ENCODE measurements around the gene KLHL25.
"Not testable (repeated sequence)": the region's sequence is repeated elsewhere in the genome, so short reads cannot be mapped to it uniquely, and the experiment has no call there.

Gene KLHL25

GRCh38 chr15:85794598-85795336 is at the start of gene KLHL25:
TSS of gene KLHL25 (minus strand) at chr15:85794925. CDS start at chr15:85769810, 25,115 bp downstream.
- peak; percentile 81 for DNase-seq

- no peak for DNase-seq
Observed at GRCh38 chr15:85840802-85841152, 46.1 kb upstream of the KLHL25 start.

- peak; percentile 49 for DNase-seq
Observed at GRCh38 chr15:85840079-85840801, 45.5 kb upstream of the KLHL25 start.

GRCh38 chr15:85839643-85840042 is 44.9 kb upstream of the KLHL25 start:
- DNase-seq: no peak

- no peak for DNase-seq
Observed at GRCh38 chr15:85838655-85839054, 43.9 kb upstream of the KLHL25 start.

- DNase-seq: no peak
Observed at GRCh38 chr15:85837881-85838280, 43.2 kb upstream of the KLHL25 start.

- no peak for DNase-seq
Observed at GRCh38 chr15:85837011-85837433, 42.3 kb upstream of the KLHL25 start.

GRCh38 chr15:85834651-85835050 is 39.9 kb upstream of the KLHL25 start:
- DNase-seq: no peak

- DNase-seq: no peak
Observed at GRCh38 chr15:85832394-85832793, 37.7 kb upstream of the KLHL25 start.

GRCh38 chr15:85831415-85832113 is 36.8 kb upstream of the KLHL25 start:
- peak; percentile 65 for DNase-seq

GRCh38 chr15:85829754-85830153 is 35.0 kb upstream of the KLHL25 start:
- not testable (repeated sequence) for DNase-seq

- peak; percentile 80 for DNase-seq
Observed at GRCh38 chr15:85828874-85829273, 34.1 kb upstream of the KLHL25 start.

- DNase-seq: peak; percentile 62
Observed at GRCh38 chr15:85828126-85828525, 33.4 kb upstream of the KLHL25 start.

- no peak for DNase-seq
Observed at GRCh38 chr15:85826756-85827515, 32.2 kb upstream of the KLHL25 start.

- DNase-seq: peak; percentile 13
Observed at GRCh38 chr15:85825719-85826118, 31.0 kb upstream of the KLHL25 start.

- no peak for DNase-seq
Observed at GRCh38 chr15:85825118-85825517, 30.4 kb upstream of the KLHL25 start.

- DNase-seq: no peak
Observed at GRCh38 chr15:85821545-85821944, 26.8 kb upstream of the KLHL25 start.

GRCh38 chr15:85819938-85820337 is 25.2 kb upstream of the KLHL25 start:
- DNase-seq: no peak

GRCh38 chr15:85813234-85813633 is 18.5 kb upstream of the KLHL25 start:
- DNase-seq: no peak

- DNase-seq: no peak
Observed at GRCh38 chr15:85810075-85810474, 15.3 kb upstream of the KLHL25 start.

- no peak for DNase-seq
Observed at GRCh38 chr15:85805420-85805819, 10.7 kb upstream of the KLHL25 start.

- DNase-seq: no peak
Observed at GRCh38 chr15:85804481-85805170, 9.9 kb upstream of the KLHL25 start.

Measured in NCI-H1694 (cell line).